HG02759 (cell line): ENCODE data around the gene IFI27L2.

Source experiments
- ATAC-seq: cut with Tn5 transposase; IDR thresholded peaks from one replicate; pipeline ENCODE4 v1.9.1; 2021; ENCODE audit warnings: mild to moderate bottlenecking, moderate library complexity; ENCODE audit not compliant: unreplicated experiment

The IFI27L2 gene

DNA sequence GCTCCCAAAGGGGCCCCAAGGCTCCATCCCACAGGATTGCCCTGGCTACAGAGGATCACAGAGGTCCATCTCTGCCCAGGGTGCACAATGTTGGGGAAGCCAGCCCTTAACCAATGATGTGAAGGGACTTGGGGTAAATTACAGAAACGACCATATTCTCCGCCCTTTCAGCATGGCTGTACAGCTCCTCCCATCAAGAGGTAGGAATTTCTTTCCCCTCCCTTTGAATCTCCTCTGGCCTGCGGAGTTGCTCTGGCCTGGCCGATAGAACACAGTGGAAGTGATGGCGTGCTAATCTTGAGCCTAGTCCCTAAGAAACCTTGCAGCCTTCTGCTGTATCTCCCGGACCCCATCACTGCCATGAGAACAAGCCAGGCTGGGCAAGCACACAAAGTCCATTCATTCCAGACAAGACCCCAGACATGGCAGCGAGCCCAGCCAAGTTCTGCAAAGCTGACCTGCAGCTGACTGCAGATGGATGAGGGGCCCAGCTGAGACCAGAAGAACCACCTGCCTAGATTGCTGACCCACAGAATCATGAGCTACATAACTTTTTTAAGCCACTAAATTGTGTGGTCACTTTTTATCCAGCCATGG lies 25.8 kb downstream of the IFI27L2 start:
- ATAC-seq, result no peak

DNA sequence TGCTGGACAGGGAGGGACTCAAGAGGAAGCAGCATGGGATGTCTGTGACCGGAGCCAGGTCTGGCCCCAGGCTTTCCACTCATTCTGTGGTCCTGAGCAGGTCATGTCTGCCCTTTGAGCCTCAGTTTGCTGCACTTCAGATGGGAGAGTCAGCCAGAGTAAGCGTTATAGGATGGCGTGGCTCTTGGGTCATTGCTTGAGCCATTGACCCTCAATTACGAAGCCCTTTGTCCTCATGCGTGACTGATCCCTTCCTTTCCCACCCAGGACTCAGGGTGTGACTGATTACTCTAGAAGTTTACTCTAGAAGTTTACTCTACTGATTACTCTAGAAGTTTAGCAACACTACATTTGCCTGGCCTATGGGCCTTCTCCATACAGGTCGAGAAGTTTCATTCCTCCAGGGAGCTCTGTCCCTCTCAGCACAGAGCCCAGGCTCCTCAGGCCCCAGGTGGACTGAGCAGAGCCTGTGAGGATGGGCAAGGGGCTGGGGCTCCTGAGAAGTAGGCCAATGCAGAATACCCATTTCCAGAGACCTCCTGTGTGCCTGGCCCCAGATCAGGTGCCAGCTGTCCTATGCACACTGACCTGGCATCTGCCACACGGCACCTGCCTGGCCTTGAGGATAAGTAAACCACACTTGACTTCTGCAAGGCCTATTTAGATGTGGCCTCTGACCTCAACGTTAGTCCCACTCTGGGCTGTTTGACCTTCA lies 26.5 kb downstream of the IFI27L2 start:
- no peak for ATAC-seq

DNA sequence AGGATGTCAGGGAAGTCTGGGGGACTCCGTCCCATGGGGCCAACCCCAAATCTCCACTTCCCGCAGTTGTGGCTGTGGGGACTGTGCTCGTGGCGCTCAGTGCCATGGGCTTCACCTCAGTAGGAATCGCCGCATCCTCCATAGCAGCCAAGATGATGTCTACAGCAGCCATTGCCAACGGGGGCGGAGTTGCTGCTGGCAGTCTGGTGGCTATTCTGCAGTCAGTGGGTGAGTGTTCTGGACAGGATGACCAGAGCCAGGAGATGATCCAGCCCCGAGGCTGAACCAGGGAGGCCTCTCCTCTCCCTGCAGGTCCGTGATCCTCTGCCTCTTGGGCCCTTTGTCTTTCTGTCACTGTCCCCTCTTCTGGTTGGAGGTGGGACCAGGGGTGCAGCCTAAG lies 27.7 kb downstream of the IFI27L2 start:
- no peak for ATAC-seq

DNA sequence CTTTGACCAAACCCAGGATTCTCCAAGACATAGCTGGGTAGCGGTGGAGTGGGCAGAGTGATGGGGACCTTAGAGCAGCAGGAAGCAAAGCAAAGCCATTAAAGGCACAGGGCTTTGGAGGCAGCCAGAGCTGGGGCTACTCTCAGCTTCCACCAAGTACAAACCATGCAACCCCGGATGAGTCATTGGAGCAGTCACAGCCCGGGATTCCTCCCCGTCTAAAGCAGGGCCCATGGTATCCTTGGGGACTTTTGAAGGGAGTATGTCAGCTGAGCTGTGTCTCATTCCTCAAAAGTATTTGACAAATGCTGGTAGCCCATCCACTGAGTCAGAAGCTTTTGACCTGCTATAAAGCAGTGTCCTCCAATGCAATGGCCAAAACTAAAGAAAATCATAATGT lies 28.6 kb downstream of the IFI27L2 start:
- ATAC-seq, result no peak

DNA sequence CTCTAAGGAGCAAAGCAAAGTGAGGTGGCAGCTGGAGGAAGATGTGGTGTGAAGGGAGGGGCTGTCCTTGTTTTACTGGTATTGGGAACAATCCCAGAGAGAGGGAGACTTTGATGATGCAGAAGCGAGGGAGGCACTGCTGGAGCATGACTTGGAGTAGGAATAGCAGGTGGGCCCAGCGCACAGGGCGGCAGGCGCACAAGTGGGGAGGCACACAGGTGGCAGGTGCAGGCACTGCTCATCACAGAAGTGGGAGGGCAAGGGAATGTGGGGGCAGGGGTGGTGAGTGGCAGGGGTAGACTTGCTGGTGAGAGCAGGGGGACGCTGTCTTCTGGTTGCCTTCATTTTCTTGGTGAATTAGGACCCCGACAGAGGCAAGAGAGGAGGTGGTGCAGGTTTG lies 30.4 kb downstream of the IFI27L2 start:
- no peak for ATAC-seq

DNA sequence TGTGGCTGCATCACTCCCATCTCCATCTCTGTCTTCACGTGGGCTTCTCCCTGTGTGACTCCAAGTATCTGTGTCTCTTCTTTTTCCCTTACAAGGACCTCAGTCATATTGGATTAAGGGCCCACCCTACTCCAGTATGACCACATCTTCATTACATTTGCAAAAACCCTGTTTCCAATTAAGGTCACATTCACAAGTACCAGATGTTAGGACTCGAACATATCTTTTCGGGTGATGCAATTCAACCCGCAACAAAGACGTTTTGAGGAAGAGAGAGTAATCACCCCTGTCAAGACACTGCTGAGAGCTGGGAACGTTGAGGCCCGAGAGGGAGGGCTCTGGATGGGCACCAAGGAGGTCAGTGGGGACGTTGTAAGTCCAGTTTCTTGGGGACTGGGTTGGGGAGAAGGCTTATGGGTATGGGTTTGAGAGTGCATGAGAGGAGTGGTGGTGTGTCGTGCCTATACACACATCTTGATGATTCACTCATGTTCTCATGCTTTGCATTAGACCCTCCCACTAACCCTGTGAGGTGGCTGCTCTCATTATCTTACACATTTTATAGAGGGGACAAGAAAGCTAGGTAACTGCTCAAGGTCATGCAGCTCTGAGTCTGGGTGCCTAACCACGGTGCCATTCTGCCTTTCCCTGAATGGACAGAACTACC lies 30.9 kb downstream of the IFI27L2 start:
- no peak for ATAC-seq

DNA sequence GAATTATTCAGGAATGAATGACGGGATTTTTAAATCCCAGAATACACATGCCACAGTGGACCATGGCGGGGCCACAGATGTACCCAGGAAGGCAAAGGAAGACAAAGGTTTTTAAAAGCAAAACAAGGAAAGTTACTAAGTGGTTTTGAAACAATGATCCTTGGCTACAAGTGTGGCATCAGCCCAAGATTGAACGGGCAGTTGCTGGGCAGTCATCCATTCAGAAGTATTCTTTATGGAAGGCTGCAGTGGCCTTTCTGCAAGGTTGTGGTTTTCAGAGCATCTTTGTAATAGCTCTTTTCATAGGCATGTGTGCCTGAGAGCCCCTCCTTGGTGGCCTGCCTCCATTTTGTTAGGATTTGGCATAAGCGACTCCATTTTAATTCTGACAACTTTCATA lies 32.3 kb downstream of the IFI27L2 start:
- ATAC-seq, result no peak

DNA sequence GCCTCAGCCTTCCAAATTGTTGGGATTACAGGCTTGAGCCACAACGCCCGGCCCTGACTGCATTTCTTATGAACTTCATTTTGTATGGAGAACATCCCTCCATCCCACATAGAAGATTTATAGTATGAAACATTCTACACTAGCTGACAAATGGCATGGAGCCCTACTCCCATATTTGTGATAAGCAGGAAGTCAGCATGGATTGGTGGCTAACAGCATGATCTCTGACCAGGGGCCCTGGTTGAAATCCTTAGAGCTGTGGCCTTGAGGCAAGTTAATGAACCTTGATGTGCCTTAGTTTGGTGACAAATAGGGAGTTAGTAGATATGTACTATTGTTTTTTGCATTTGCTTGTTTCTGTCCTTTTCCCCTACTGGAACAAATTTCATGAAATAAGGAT lies 36.0 kb downstream of the IFI27L2 start:
- ATAC-seq, result no peak

DNA sequence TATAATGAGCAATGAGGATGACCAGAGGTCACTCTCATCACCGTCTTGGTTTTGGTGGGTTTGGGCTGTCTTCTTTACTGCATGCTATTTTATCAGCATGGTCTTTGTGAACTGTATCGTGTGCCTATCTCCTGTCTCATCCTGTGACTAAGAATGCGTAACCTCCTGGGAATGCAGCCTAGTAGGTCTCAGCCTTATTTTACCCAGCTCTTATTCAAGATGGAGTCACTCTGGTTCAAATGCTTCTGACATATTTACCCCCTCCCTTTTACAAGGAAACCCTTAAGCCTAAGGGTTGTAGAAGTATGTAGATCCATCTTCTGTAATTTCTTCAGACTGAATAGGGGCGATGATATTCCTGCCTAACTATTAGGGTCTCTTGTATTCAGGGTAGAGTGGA lies 39.9 kb downstream of the IFI27L2 start:
- ATAC-seq, result no peak

DNA sequence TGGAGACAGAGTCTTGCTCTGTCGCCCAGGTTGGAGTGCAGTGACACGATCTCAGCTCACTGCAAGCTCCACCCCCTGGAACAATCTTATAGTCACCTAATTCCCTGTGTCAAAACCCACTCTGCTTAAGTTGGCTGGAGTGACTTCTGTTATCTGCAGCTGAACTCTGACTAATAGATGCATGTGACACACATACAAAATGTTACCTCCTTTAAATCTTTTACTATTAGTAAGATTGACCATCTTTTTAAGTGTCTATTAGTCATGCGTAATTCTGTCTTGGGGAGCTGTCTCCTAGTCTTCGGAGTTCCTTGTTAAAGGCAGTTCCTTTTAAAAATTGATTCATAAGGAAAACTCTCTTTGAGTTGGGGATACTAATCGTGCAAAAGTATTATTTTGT lies 40.9 kb downstream of the IFI27L2 start:
- no peak for ATAC-seq

DNA sequence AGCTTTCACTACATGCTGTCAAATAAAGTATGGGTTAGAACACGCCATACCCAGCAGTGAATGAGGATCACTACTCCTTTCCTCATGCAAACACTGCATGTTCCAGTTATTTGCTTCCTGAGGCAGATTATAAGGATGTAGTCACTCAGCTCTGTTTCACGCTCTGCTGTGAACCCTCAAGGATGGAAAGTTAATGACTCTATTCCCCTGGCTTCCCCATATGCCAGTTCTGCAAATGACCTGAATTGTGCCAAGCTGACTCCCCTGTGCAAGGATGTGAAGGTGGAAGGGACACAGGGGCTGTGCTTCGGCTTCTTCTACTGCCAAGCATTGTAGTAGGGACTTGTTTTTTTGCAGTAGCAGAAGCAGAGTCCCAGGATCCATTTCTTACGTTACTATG lies 41.5 kb downstream of the IFI27L2 start:
- ATAC-seq, result no peak

DNA sequence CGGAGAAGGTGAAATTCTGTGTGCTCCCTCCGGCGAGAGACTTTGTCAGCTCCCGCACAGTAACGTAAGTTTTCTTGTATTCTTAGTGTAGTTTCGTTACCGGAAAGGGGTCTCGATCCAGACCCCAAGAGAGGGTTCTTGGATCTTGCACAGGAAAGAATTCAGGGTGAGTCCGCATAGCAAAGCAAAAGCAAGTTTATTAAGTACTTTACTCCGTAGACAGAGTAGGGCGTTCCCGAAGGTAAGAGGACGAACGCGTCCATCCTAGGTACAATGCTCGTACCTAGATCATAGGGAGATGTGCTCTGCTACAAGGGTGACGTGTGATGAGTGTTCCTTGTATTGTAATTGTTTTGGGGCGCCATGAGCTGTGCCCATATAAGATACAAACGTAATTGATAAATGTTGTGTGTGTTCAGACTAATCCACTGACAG lies 48.0 kb downstream of the IFI27L2 start:
- ATAC-seq, result peak; percentile 27

DNA sequence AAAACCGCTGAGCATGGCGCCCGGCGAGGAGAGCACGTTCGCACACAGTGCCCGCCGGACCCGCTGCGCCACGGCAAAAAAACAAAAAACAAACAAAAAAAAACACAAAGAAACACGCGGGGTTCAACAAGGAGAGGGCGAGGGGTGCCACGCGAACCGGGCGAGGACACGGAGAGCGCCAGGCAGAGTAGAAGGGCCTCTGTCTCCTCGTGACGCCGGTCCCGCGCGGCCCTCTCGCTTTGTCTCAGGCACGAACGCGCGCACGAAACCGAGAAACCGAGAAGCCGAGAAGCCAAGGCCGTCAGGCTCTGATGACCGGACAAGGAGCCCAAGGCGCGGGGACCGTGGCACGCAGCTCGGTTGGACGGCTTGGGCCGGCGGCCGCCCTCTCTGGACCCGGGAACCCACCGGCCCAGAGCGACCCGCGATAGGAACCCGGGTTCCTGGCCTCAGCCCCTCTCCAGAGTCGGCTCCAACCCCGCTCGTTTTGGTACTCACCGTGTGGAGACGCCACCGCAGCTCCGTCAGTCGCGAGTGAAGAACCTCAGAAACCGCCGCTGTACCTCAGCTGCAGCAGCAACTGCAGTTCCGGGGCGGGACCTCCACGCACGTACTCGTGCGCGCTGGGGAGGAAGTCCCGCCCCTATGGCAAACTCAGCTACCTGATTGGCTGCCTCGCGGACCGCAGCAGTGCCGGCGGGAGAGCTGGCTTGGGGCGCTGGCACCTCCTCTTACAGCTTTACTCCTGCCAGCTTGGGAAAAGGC lies 48.6 kb downstream of the IFI27L2 start, which contains the start of the genes DDX24 and IFI27L1:
DDX24 (minus strand) TSS at position 582 of the 765 bp plus-strand sequence. CDS start 1,460 bp downstream, outside the sequence.
IFI27L1 (plus strand) TSS at position 690 of the 765 bp plus-strand sequence. CDS start 15,628 bp downstream, outside the sequence.
- ATAC-seq, result peak; percentile 99

DNA sequence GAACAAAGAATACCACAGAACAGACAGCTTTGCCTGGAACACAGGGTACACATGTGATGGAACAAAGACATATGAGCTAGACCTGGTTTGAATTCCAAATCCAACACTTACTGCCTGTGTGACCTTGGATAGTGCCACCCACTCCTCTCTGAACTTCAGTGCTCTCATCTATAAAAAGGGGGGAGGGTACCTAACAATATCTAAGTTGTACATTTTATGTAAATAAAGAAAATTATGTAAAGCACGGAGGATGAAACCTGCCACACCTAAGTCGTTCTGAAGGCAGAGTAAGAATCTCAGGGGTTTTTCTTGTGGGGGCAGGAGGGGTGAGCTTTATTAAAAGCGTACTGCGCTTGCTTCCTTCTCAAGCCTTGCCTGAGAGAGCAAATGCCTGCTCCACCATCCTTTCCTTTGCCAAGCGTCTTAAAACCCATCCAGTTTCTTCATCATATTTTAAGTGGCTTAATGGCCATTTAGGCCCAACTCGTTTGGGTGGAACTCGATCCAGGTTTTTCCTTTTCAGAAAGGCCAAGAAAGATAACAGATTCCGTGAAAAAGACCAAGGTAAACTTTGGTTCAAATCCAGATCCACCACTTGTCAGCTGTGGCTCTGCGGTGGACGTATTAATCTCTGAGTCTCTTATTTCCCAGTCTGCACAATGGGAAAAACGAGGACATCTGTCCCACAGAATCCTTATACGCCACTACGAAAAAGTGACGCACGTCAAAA lies 49.3 kb downstream of the IFI27L2 start:
- ATAC-seq, result no peak

DNA sequence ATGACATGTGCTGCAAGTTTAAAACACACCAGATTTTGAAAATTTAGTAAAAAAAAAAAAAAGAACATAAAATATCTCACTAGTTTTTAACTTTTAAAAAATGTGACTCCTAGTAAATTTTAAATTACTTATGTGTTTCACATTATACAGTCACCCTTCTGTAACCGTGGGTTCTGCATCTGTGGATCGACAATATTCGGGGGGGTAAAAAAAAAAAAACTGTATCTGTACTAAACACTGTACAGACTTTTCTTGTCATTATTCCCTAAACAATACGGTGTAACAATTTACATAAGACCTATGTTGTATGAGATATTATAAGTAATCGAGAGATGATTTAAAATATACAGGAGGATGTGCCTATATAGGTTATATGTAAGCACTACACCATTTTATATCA lies 51.6 kb downstream of the IFI27L2 start:
- no peak for ATAC-seq
